ENCODE measurements around the gene GPC1. TPM values are rescaled to one million over a fixed set of nuclear protein-coding genes. Genes with fewer than 3 reads are reported as not detected.

Gene GPC1
- total and polyA plus RNA-seq, 2 of the 13 experiments (the other 11 are each of a cell fraction or from before 2014, with no cell fraction given): 4.0 to 5.5 TPM

DNA sequence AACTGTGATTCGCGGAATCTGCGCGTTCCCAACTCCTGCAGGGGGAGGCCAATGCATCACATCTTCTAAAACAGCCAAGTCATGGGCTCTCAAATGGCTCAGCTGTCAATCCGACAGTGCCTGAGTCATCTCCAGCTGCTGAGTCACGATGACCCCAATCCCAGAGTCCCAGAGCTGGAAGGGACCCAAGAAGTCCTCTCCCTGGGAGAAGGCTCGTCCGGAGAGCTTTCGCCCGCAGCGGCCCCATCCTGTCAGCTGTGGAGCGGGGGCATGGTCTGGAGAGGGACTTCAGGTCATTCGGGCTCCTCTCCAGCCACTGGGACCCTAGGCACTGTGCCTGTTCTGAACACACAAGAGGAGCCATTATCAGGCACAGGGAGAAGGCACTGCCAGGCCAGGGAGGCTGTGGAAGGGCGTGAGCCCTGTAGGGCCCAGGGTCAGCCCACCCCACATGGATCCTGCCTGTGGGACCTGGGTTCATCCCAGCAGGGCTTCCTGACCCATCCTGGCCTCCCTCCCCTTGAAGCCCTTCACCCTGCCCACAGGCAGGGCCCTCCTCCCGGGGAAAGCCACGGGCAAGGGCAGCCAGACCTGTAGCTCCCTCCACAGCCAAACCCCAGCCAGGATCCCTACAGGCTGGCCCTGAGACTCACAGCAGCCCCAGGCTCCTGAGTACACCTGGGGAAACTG is 47.6 kb upstream of the GPC1 start:
- FAIRE-seq (no peak), ATAC-seq (peak; percentile 4; the same call in 1 of the 3 replicates), DNase-seq (ENCODE audit: low spot score) (peak; percentile 62)
- Histone ChIP-seq H3K4me1 (ENCODE audit: insufficient read depth, low read length) (0 out of 2 replicates have a peak, but pooled peaks cover 8% of the 10 kb centered on the region), H3K4me2 (ENCODE audit: low read depth, low read length) (no peak overlapping the region), H3K27ac (ENCODE audit: extremely low read length, insufficient read depth, low read length) (no peak overlapping the region), H3K9me3 (ENCODE audit: low read length) (no peaks in the 10 kb centered on the region), H3K79me2 (ENCODE audit: insufficient read depth, low read length) (no peaks in the 10 kb centered on the region), H2AFZ (ENCODE audit: low read length) (no peak overlapping the region), H3K36me3 (replicated peaks in 1 of 2; ENCODE audit: control insufficient read depth in 1 of 2, insufficient read depth in 2 of 2, low read length in 2 of 2) (no peaks in the 10 kb centered on the region), H3K4me3 (replicated peaks in 1 of 3; ENCODE audit: insufficient read depth in 1 of 3, low read depth in 2 of 3, low read length in 3 of 3) (no peak overlapping the region), H3K27me3 (ENCODE audit: control insufficient read depth in 1 of 2, insufficient read depth in 2 of 2, low read length in 2 of 2) (peaks cover 16 to 45% of the 10 kb centered on the region in 2 experiments), H3K9ac (ENCODE audit: insufficient read depth, low read depth, low read length) (no peak overlapping the region), H4K20me1 (ENCODE audit: insufficient read depth, low read length) (no peaks in the 10 kb centered on the region; the same call in 1 of the 2 replicates)
- POLR2A ChIA-PET: no interaction called here
- TF ChIP-seq HNRNPUL1 (IDR thresholded peaks at IDR 0.05; ENCODE audit: low read depth, low read length): no peak
- TF ChIP-seq NFE2 (CRISPR knock-in tag; IDR thresholded peaks at IDR 0.05): peak; percentile 83
- TF ChIP-seq MAFG (CRISPR knock-in tag; IDR thresholded peaks at IDR 0.05): peak; percentile 83
- TF ChIP-seq FOSL2 (CRISPR knock-in tag; IDR thresholded peaks at IDR 0.05): peak; percentile 92
- TF ChIP-seq MAFK (conservative IDR thresholded peaks at IDR 0.05 in 1 of 2, IDR thresholded peaks at IDR 0.05 in 1 of 2; ENCODE audit: low read length in 2 of 2): peak; percentile 59 to 91
- TF ChIP-seq EP300 (IDR thresholded peaks at IDR 0.05; ENCODE audit: low read depth in 2 of 2, low read length in 2 of 2): no peak
- TF ChIP-seq EP300 (CRISPR knock-in tag; IDR thresholded peaks at IDR 0.05; ENCODE audit: borderline replicate concordance): 0 out of 2 replicates have a peak, but pooled peaks have one; percentile 17
- peak; percentile 83 for TF ChIP-seq ZBTB33 (CRISPR knock-in tag; IDR thresholded peaks at IDR 0.05)
- TF ChIP-seq ZNF746 (CRISPR knock-in tag; IDR thresholded peaks at IDR 0.05): no peak
- TF ChIP-seq, protein P1, sequence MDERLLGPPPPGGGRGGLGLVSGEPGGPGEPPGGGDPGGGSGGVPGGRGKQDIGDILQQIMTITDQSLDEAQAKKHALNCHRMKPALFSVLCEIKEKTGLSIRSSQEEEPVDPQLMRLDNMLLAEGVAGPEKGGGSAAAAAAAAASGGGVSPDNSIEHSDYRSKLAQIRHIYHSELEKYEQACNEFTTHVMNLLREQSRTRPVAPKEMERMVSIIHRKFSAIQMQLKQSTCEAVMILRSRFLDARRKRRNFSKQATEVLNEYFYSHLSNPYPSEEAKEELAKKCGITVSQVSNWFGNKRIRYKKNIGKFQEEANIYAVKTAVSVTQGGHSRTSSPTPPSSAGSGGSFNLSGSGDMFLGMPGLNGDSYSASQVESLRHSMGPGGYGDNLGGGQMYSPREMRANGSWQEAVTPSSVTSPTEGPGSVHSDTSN (CRISPR knock-in tag; IDR thresholded peaks at IDR 0.05): peak; percentile 67
- no peak for TF ChIP-seq RNF2 (conservative IDR thresholded peaks at IDR 0.05; ENCODE audit: low read depth)
- TF ChIP-seq ZNF256 (CRISPR knock-in tag; conservative IDR thresholded peaks at IDR 0.05): no peak
- peak; percentile 92 for TF ChIP-seq NFE2L2 (IDR thresholded peaks at IDR 0.05; ENCODE audit: low read length)
- TF ChIP-seq TEAD2 (CRISPR knock-in tag; IDR thresholded peaks at IDR 0.05): no peak
- peak; percentile 30 for TF ChIP-seq RBM39 (IDR thresholded peaks at IDR 0.05; ENCODE audit: low read depth, low read length, poor library complexity, severe bottlenecking)
- TF ChIP-seq ZC3H4 (CRISPR knock-in tag; IDR thresholded peaks at IDR 0.05; ENCODE audit: borderline replicate concordance): no peak
- TF ChIP-seq ZNF605 (CRISPR knock-in tag; IDR thresholded peaks at IDR 0.05): no peak
- TF ChIP-seq MAFF (IDR thresholded peaks at IDR 0.05; ENCODE audit: low read depth, low read length): peak; percentile 83
- TF ChIP-seq ZNF749 (CRISPR knock-in tag; IDR thresholded peaks at IDR 0.05; ENCODE audit: borderline replicate concordance): no peak
- in situ Hi-C loops (cut with HindIII; ENCODE audit: extremely low pct_ligation_motif_present, low pct_unique_long_range_greater_than_20kb): no loop called here
- BruUV-seq (replicated peaks): no TSS peak
- 44% methylated on average over 15 of the region's 16 CpGs for WGBS (ENCODE audit: low lambda C conversion rate)
- CTCF ChIA-PET (ENCODE audit: low intra/inter-chr PET ratio, low total read pairs): no interaction called here
- intact Hi-C loops (cut with micrococcal nuclease; ENCODE audit: unreplicated experiment): loop anchor here (1.0 kb wide), 1 partner anchor 24 kb away; no protein-coding TSS in a partner anchor
